ENCODE measurements around the gene PEAK3. TPM values are rescaled to one million over a fixed set of nuclear protein-coding genes. Genes with fewer than 3 reads are reported as not detected.

Gene PEAK3
- total RNA-seq, 4 donors from 2014 or later, result 1.2 to 5.8 (median 2.6) TPM

DNA sequence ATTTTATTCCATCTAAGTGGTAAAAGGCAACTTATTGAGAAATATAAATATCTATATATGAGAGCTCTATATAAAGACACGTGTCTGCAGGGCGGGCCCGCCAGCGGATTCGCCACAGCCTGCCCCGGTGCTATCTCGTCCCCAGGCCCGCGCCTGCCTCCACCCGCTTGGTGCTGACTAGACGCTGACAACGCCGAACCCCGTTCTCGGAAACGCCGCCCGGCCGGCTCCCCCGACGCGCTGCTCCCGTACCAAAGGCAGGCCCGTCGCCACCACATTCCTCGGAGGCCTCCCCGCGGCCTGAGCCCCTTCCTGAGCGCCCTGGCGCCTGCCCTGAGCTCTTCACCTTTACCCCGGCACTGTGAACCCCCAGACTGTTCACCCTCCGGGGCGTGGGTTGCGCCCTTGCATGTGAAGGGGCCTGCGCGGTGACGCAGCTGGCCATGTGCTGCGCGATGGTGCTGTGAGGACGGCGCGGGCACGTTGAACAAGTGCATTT is 51.9 kb downstream of the PEAK3 start:
- H3K36me3 ChIP-seq, result peaks cover 0 to 78% (median 0%) of the 10 kb centered on the region in 3 donors
- no peak overlapping the region for H3K27ac ChIP-seq
- no peaks in the 10 kb centered on the region for H3K9me3 ChIP-seq
- no peak for DNase-seq
- TF ChIP-seq, protein P1, sequence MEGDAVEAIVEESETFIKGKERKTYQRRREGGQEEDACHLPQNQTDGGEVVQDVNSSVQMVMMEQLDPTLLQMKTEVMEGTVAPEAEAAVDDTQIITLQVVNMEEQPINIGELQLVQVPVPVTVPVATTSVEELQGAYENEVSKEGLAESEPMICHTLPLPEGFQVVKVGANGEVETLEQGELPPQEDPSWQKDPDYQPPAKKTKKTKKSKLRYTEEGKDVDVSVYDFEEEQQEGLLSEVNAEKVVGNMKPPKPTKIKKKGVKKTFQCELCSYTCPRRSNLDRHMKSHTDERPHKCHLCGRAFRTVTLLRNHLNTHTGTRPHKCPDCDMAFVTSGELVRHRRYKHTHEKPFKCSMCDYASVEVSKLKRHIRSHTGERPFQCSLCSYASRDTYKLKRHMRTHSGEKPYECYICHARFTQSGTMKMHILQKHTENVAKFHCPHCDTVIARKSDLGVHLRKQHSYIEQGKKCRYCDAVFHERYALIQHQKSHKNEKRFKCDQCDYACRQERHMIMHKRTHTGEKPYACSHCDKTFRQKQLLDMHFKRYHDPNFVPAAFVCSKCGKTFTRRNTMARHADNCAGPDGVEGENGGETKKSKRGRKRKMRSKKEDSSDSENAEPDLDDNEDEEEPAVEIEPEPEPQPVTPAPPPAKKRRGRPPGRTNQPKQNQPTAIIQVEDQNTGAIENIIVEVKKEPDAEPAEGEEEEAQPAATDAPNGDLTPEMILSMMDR (IDR thresholded peaks at IDR 0.05), result no peak
- no peak for TF ChIP-seq POLR2A (IDR thresholded peaks at IDR 0.05)
- H3K27me3 ChIP-seq, result no peaks in the 10 kb centered on the region
- no peak overlapping the region for H3K4me3 ChIP-seq
- peaks cover 4 to 24% (median 7%) of the 10 kb centered on the region in 4 donors for H3K4me1 ChIP-seq

DNA sequence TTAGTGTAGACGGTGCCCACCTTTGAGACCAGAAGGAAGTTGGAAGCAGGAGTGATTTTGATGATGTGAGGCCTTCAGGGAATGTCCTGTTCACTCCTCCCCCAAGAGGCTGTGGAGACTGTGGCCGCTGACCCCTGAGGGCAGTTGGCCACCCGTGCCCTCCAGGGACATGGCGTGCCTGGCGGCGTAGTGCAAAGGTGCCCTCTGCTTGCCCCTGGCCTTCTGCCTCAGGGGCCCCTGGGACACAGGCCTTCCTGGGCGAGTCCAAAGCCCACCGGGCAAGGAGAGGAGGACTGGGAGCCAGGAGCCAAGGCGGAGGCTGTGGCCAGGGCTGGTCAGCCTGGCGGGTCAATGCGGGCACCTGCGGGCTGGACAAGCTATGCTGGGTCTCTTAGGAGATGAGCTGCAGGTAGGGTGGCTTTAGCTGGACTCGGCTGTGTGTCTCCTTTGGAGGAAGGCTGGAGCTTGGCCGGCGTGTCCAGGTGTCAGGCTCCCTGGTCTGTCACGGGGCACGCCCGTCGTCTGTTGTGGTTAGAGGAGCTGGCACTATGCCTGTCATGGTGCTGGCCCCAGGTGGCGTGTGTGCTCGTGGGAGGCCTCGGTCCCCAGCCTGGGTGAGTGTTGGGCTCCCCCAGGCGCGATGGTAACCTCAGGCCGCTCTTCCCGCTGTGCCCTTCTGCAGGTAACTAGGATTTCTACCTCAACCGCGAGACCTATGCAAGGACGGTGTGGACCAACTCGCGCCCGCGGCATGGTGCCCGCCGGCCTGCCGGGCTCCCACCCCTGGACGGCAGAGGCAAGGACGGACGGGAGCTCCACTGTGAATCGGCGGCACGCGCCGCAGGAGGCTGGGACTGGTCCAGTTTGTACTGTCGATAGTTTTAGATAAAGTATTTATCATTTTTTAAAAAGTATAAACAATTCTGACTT is 52.6 kb downstream of the PEAK3 start:
- no peak for DNase-seq
- Histone ChIP-seq H3K27me3 (no peaks in the 10 kb centered on the region), H3K36me3 (peaks cover 0 to 85% (median 0%) of the 10 kb centered on the region in 3 donors), H3K27ac (no peak overlapping the region), H3K9me3 (no peaks in the 10 kb centered on the region), H3K4me3 (no peak overlapping the region), H3K4me1 (peaks cover 4 to 17% (median 5%) of the 10 kb centered on the region in 4 donors)
- no peak for TF ChIP-seq POLR2A (IDR thresholded peaks at IDR 0.05)
- TF ChIP-seq, protein P1 (IDR thresholded peaks at IDR 0.05), result no peak

DNA sequence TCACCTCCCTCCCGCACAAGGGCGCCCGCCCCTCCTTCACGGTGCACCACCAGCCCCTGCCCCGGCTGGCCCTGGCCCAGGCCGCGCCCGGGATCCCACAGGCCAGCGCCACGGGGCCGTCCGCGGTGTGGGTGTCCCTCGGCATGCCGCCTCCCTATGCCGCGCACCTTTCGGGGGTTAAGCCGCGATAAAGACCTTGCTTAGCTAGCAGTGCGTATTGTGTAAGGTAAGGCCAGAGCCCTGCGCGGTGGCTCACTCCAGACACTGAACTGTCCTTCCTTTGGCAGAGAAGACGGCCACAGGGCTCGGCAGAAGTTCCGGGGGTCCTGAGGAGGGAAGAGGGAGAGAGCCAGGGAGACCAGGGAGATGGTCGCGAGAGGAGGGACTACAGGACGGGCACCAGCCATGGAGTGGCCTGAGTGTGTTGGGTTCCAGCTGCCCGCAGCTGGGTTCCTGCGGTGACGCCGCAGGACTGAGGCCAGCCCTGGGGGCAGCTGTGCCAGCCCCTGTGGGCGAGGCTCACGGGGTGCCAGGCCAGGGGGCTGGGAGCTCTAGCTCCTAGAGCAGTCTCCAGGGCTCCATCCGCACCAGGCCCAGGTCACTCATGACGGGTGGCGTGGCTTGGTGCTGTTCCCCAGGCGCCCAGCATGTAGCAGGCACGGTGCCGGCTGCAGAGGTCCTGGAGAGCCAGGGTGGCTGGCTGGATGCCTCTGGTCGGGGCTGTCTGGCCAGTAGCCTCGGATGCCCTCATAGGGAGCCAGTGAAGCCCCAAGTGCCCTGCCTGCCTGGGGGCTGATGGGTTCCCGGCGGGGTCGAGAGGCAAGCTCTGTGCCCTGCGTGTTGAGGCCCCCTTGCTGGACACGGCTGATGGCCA is 53.6 kb downstream of the PEAK3 start:
- peak overlapping the region in 1 of 4 donors; percentile 16 for H3K4me3 ChIP-seq
- DNase-seq, result peak in 1 of 3 donors; percentile 49
- peaks cover 0 to 88% (median 0%) of the 10 kb centered on the region in 3 donors for H3K36me3 ChIP-seq
- TF ChIP-seq POLR2A (IDR thresholded peaks at IDR 0.05), result no peak
- TF ChIP-seq, protein P1 (IDR thresholded peaks at IDR 0.05), result no peak
- no peaks in the 10 kb centered on the region for H3K27me3 ChIP-seq
- peak overlapping the region in 2 of 4 donors; percentile 59 to 84 for H3K27ac ChIP-seq
- H3K9me3 ChIP-seq, result no peaks in the 10 kb centered on the region
- peaks cover 0 to 7% (median 4%) of the 10 kb centered on the region in 4 donors for H3K4me1 ChIP-seq

DNA sequence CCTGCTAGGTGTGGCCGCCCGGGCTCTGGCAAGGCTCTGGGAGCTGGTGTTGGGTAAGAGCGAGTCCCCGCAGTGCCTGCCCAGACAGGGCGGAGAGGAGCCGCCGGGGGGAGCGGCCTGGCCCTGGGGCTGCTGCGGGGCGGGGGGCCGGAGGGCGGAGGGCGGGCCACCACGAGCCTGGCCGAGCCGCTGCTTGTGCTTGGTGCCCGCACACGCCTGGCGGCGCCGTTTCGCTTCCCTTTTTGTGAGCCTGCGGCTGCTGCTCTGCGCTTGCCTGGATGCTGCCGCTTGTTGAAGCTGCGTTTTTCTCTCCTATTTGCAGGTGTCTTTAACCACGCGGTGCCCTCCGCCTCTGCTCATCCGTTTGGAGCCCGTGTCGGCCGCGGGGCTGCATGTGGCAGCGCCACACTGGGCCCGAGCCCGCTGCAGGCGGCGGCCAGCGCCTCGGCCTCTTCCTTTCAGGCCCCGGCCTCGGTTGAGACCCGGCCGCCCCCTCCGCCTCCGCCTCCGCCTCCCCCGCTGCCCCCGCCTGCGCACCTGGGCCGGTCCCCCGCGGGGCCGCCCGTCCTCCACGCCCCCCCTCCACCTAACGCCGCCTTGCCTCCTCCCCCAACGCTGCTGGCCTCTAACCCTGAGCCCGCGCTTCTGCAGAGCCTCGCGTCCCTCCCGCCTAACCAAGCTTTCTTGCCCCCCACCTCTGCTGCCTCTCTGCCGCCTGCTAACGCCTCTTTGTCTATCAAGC is 54.4 kb downstream of the PEAK3 start:
- DNase-seq, result peak in 2 of 3 donors; percentile 77 to 87
- H3K4me1 ChIP-seq, result peaks cover 0 to 5% (median 2%) of the 10 kb centered on the region in 4 donors
- TF ChIP-seq, protein P1 (IDR thresholded peaks at IDR 0.05), result no peak
- TF ChIP-seq POLR2A (IDR thresholded peaks at IDR 0.05), result no peak
- H3K4me3 ChIP-seq, result peak overlapping the region in 1 of 4 donors; percentile 27
- peak overlapping the region in 2 of 4 donors; percentile 59 to 84 for H3K27ac ChIP-seq
- H3K27me3 ChIP-seq, result no peaks in the 10 kb centered on the region
- peaks cover 0 to 88% (median 0%) of the 10 kb centered on the region in 3 donors for H3K36me3 ChIP-seq
- no peaks in the 10 kb centered on the region for H3K9me3 ChIP-seq
